AG04450 (cell line): Measurements from ENCODE around the gene GPR179. TPM values are rescaled to one million over a fixed set of nuclear protein-coding genes. Genes with fewer than 3 reads are reported as not detected.
"Not testable (repeated sequence)": the region's sequence is repeated elsewhere in the genome, so short reads cannot be mapped to it uniquely, and the experiment has no call there.

ENCODE experiments used
- CTCF ChIA-PET: fragments of 300-600, 350-600 bp; formaldehyde crosslinking; extraction: SDS; loops from one replicate; lab custom pipeline; 2022; ENCODE audit warnings: antibody characterized with exemption, inconsistent platforms; lab: Charles Lee
- POLR2A ChIA-PET: fragments of 350-600 bp; formaldehyde crosslinking; extraction: SDS; loops from one replicate; lab custom pipeline; 2021; ENCODE audit warnings: antibody characterized with exemption, inconsistent platforms; lab: Yijun Ruan, JAX
- DNase-seq: peaks from one replicate; pipeline ENCODE4 v3.0.0-alpha.2; 2011; ENCODE audit warnings: low read depth, low spot score
- H3K27ac ChIP-seq: one replicate; pipeline ENCODE4 v1.5.1; 2012; ENCODE audit warnings: low read depth, low read length, control low read depth
- H3K27me3 ChIP-seq: one replicate; pipeline ENCODE4 v1.6.0; 2012; ENCODE audit warnings: low read length; ENCODE audit not compliant: control insufficient read depth, insufficient read depth
- H3K4me3 ChIP-seq: 2 replicates; pipeline ENCODE4 v1.5.1; 2011; ENCODE audit warnings: mild to moderate bottlenecking, low read depth, low read length, control low read depth
- H3K9me3 ChIP-seq: 2 replicates; pipeline ENCODE4 v1.5.1; 2012; ENCODE audit warnings: low read length; ENCODE audit not compliant: control insufficient read depth, insufficient read depth
- polyA plus RNA-seq: library from polyadenylated mRNA; depleted of rRNA; stranded (reverse); fragments of >200 nt; gene quantifications from 2 replicates; pipeline ENCODE4 v1.2.3, GENCODE V29; 2011; rRNA removed
- TF ChIP-seq, protein P1 (sequence below): IDR thresholded peaks from 2 replicates; pipeline ENCODE4 v1.5.1; 2011; ENCODE audit warnings: low read depth, low read length, control low read depth, inconsistent platforms

GPR179 gene
- polyA plus RNA-seq, 1 experiment, result not detected

DNA sequence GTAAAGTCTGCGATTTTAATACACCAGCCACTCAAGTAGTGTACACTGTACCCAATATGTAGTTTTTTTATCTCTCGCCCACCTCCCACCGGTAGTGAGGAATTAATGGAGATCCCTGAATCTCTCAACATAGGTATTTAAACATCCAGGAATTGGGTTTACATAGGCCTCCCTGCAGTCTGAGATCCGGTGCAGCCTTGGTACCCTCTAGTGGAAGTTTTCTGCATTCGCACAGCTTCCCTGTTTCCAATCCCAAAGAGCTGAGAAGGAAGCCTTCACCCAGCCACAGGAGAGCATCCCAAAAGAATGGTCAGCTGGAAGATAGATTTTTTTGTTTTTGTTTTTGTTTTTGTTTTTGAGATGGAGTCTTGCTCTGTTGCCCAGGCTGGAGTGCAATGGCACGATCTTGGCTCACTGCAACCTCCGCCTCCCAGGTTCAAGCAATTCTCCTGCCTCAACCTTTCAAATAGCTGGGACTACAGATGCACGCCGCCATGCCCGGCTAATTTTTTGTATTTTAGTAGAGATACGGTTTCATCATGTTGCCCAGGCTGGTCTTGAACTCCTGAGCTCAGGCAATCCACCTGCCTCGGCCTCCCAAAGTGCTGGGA, 55.4 kb downstream of the GPR179 start:
- DNase-seq, result not testable (repeated sequence)

DNA sequence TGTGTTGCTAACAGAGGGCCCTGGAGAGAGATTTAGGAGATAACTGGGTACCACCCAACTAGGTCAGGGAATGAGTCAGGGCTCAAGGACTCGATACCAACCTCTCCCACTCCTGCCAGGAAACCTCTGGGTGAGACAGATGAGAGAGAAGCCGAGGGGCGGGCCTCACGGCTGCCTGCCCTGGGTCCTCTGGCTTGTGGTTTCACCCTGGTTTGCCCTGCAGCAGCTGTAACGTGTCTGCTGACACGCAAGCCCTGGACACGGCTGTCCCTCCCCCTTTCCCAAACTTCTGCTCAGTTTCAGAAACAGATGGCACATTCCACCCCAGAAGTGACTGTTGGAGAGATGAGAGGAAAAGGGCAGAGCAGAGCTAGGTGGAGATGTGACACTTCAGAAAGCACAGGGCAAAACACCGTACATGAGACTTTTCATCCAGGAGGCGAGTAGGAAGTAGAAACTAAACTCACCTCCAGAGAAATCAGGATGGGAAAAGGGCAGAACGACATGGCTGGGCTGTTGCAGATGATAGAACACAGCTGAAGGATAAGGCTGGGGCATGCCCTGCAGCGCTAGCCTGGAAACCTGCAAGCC, 57.2 kb downstream of the GPR179 start:
- POLR2A ChIA-PET, DNase-seq, CTCF ChIA-PET, H3K27me3 ChIP-seq, H3K9me3 ChIP-seq: not testable (repeated sequence)
- peak overlapping the region; percentile 21; the same call in 1 of the 2 replicates for H3K4me3 ChIP-seq
- peak overlapping the region; percentile 11 for H3K27ac ChIP-seq

More for the DNA sequence above, 55.4 kb downstream of the GPR179 start:
- CTCF ChIA-PET, result interaction anchor here (0.6 kb wide), 1 partner anchor 31 kb away, joined by 3 read pairs; no protein-coding TSS in a partner anchor
- H3K27ac ChIP-seq, H3K4me3 ChIP-seq, H3K9me3 ChIP-seq, POLR2A ChIA-PET, H3K27me3 ChIP-seq: not testable (repeated sequence)
- TF ChIP-seq, protein P1, sequence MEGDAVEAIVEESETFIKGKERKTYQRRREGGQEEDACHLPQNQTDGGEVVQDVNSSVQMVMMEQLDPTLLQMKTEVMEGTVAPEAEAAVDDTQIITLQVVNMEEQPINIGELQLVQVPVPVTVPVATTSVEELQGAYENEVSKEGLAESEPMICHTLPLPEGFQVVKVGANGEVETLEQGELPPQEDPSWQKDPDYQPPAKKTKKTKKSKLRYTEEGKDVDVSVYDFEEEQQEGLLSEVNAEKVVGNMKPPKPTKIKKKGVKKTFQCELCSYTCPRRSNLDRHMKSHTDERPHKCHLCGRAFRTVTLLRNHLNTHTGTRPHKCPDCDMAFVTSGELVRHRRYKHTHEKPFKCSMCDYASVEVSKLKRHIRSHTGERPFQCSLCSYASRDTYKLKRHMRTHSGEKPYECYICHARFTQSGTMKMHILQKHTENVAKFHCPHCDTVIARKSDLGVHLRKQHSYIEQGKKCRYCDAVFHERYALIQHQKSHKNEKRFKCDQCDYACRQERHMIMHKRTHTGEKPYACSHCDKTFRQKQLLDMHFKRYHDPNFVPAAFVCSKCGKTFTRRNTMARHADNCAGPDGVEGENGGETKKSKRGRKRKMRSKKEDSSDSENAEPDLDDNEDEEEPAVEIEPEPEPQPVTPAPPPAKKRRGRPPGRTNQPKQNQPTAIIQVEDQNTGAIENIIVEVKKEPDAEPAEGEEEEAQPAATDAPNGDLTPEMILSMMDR, result peak; percentile 51

DNA sequence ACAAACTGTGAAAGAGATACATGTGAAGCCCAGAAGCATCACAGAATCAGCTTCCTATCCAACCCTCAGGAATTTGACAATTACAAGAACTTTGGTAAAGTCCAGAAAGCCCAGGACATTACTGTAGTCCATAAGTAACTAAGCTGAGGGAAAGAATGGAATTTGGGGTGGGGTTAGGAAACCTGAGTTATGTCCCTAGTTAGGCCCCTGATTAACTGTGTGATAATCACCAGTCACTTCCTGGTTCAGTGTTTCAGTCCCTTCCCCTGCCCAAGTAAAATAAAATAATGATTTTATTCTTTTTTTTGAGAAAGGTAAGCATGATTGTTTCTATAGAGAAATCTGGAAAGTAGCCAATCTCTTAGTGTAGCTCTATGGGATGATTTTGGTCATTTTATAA, 57.8 kb downstream of the GPR179 start:
- CTCF ChIA-PET, H3K27me3 ChIP-seq, H3K9me3 ChIP-seq, H3K4me3 ChIP-seq, DNase-seq, H3K27ac ChIP-seq, POLR2A ChIA-PET: not testable (repeated sequence)

Other genes with a start within 250 kb of the GPR179 start
- not detected in 2 replicates for gene TBC1D3E, start 216.0 kb downstream of the GPR179 start, polyA plus RNA-seq
- gene TBC1D3, start 151.4 kb downstream of the GPR179 start, polyA plus RNA-seq, result not detected in 2 replicates
- gene MRPL45, start 46.8 kb downstream of the GPR179 start, polyA plus RNA-seq, result 78.1 and 86.0 TPM in 2 replicates
- 5.8 and 6.5 TPM in 2 replicates for gene SOCS7, start 7.9 kb upstream of the GPR179 start, polyA plus RNA-seq
- 14.1 and 19.3 TPM in 2 replicates for gene ARHGAP23, start 84.5 kb upstream of the GPR179 start, polyA plus RNA-seq